ENCODE data around the gene ACSF3.

- no peak for TF ChIP-seq EP300 (IDR thresholded peaks at IDR 0.05)
- TF ChIP-seq CTCF (IDR thresholded peaks at IDR 0.05) = no peak
- no peak for TF ChIP-seq POLR2A (IDR thresholded peaks at IDR 0.05)
Observed at GRCh38 chr16:89105599-89106151, 12.0 kb downstream of the ACSF3 start.
